Transverse colon (tissue), 3 donors: ENCODE results near the gene PFDN5.

ENCODE experiments used
- EP300 ChIP-seq: sonication (generic); formaldehyde crosslinking; IDR thresholded peaks from one replicate; pipeline ENCODE4 v1.6.1; 2017; ENCODE audit warnings: antibody characterized with exemption, low read depth
- POLR2A ChIP-seq: fragments of 450-650 bp; IDR thresholded peaks from one replicate; pipeline ENCODE4 v1.6.1; 2016; ENCODE audit warnings: antibody characterized with exemption, mild to moderate bottlenecking, moderate library complexity
- POLR2AphosphoS5 ChIP-seq, 3 donors: sonication (generic); formaldehyde crosslinking; IDR thresholded peaks; one replicate each; pipeline ENCODE4 v1.6.1; 2016; ENCODE audit warnings: antibody characterized with exemption in 3 of 3

DNA sequence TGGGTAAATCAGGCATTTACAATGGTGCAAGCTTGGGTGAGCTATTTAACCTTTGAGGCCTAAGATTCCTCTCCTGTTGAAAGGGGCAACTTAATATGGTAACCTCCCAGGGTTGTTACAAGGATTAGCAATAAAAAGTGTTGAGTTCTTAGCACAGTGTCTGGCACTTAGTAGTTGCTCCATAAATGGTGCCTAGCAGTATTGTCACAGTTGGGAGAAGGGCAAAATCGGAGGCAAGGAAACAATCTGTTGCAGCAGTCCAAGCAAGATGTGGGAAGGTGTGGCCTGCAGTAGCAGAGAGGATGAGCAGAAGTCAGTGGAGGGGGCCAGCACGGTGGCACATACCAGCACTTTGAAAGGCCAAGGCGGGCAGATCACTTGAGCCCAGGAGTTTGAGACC lies 48.1 kb downstream of the PFDN5 start:
- TF ChIP-seq POLR2A (no peak), EP300 (no peak), POLR2AphosphoS5 (IDR thresholded peaks at IDR 0.05) (no peak)
